ENCODE results near the gene CNOT8. TPM values are rescaled to one million over a fixed set of nuclear protein-coding genes. Genes with fewer than 3 reads are reported as not detected.
A peak's percentile ranks its signal among the peaks of the same experiment; 100 is the strongest.

The CNOT8 gene
- 72.3 and 72.7 TPM in 2 replicates for total RNA-seq (2021)
- percentile 89 among the genes with signal in this experiment for Bru-seq, nascent RNA
- BruChase-seq, experiment 1, labeled RNA remaining after a 2-hour chase, result percentile 94 among the genes with signal in this experiment
- BruChase-seq, experiment 2, labeled RNA remaining after a 6-hour chase, result percentile 95 among the genes with signal in this experiment
- long read RNA-seq, transcript CNOT8-204 (8 exons, 2,708 nt), result minor isoform, 8 of 180 reads
- long read RNA-seq, transcript CNOT8-201 (7 exons, 2,528 nt), result major isoform, 114 of 180 reads
- long read RNA-seq, transcript CNOT8-202 (7 exons, 2,604 nt), result minor isoform, 19 of 180 reads
- long read RNA-seq, partial matches to known transcripts, result 6 of 180 reads
- long read RNA-seq, other reads (novel, unspliced or antisense), result 29 of 180 reads

GRCh38 chr5:154858297-154858971 is at the start of gene CNOT8:
Gene CNOT8 (plus strand): TSS chr5:154858627. CDS start chr5:154863279, 4,652 bp downstream.
- CTCF ChIA-PET, result interaction anchor here (0.6 kb wide), 1 partner anchor 47 kb away, joined by 3 read pairs; no protein-coding TSS in a partner anchor
- H3K4me2 ChIP-seq, result peak within 1 kb of the TSS; percentile 93
- peak within 1 kb of the TSS; percentile 88 for H3K4me3 ChIP-seq
- H2AFZ ChIP-seq, result peak within 1 kb of the TSS; percentile 96
- peaks cover 32% of the 10 kb centered on the region for H3F3A ChIP-seq (ENCODE audit: insufficient read depth, low read depth)
- intact Hi-C loops (cut with micrococcal nuclease; ENCODE audit: unreplicated experiment), result loop anchor here (1.0 to 10.0 kb wide), 3 partner anchors 23 to 414 kb away; partner anchors contain the start of genes LARP1 and SAP30L
- H3K9me2 ChIP-seq (ENCODE audit: insufficient read depth), result no peaks in the 10 kb centered on the region
- H3K27ac ChIP-seq, result peak within 1 kb of the TSS; percentile 84
- POLR2A ChIA-PET (ENCODE audit: unreplicated experiment), result interaction anchor here (0.6 to 2.1 kb wide), 5 partner anchors 29 to 251 kb away, joined by 3 to 16 read pairs (median 3); no protein-coding TSS in a partner anchor
- H4K20me1 ChIP-seq (ENCODE audit: insufficient read depth), result peaks cover 26% of the 10 kb centered on the region; the same call in 1 of the 2 replicates
- no peaks in the 10 kb centered on the region for H3K27me3 ChIP-seq (ENCODE audit: insufficient read depth, low read depth)
- peaks cover 9% of the 10 kb centered on the region for H3K36me3 ChIP-seq (ENCODE audit: low read depth)
- peak; percentile 86 to 99 for DNase-seq
- H3K79me2 ChIP-seq (ENCODE audit: low read depth), result peaks cover 50% of the 10 kb centered on the region
- H3K4me1 ChIP-seq (replicated peaks; ENCODE audit: insufficient read depth), result peaks cover 24% of the 10 kb centered on the region
- TF ChIP-seq EZH2 (IDR thresholded peaks at IDR 0.05; ENCODE audit: low read depth), result no peak
- TF ChIP-seq, protein P1, sequence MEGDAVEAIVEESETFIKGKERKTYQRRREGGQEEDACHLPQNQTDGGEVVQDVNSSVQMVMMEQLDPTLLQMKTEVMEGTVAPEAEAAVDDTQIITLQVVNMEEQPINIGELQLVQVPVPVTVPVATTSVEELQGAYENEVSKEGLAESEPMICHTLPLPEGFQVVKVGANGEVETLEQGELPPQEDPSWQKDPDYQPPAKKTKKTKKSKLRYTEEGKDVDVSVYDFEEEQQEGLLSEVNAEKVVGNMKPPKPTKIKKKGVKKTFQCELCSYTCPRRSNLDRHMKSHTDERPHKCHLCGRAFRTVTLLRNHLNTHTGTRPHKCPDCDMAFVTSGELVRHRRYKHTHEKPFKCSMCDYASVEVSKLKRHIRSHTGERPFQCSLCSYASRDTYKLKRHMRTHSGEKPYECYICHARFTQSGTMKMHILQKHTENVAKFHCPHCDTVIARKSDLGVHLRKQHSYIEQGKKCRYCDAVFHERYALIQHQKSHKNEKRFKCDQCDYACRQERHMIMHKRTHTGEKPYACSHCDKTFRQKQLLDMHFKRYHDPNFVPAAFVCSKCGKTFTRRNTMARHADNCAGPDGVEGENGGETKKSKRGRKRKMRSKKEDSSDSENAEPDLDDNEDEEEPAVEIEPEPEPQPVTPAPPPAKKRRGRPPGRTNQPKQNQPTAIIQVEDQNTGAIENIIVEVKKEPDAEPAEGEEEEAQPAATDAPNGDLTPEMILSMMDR (conservative IDR thresholded peaks at IDR 0.05), result no peak
- BruUV-seq (replicated peaks), result no TSS peak
- H3K9me3 ChIP-seq (ENCODE audit: insufficient read depth, low read depth), result no peaks in the 10 kb centered on the region

- ChIA-PET CTCF (no interaction called here), POLR2A (ENCODE audit: unreplicated experiment) (no interaction called here)
- TF ChIP-seq, protein P1 (conservative IDR thresholded peaks at IDR 0.05), result no peak
- no peak for TF ChIP-seq EZH2 (IDR thresholded peaks at IDR 0.05; ENCODE audit: low read depth)
- Histone ChIP-seq H3K27me3 (ENCODE audit: insufficient read depth, low read depth) (no peaks in the 10 kb centered on the region), H4K20me1 (ENCODE audit: insufficient read depth) (peaks cover 47% of the 10 kb centered on the region), H3K4me2 (no peak overlapping the region), H3F3A (ENCODE audit: insufficient read depth, low read depth) (peaks cover 62% of the 10 kb centered on the region; the same call in 1 of the 2 replicates), H2AFZ (no peak overlapping the region), H3K9me3 (ENCODE audit: insufficient read depth, low read depth) (no peaks in the 10 kb centered on the region), H3K27ac (no peak overlapping the region), H3K36me3 (ENCODE audit: low read depth) (peaks cover 65% of the 10 kb centered on the region), H3K4me3 (no peak overlapping the region), H3K9me2 (ENCODE audit: insufficient read depth) (no peaks in the 10 kb centered on the region), H3K4me1 (replicated peaks; ENCODE audit: insufficient read depth) (peaks cover 2% of the 10 kb centered on the region; the same call in 1 of the 2 replicates), H3K79me2 (ENCODE audit: low read depth) (0 out of 2 replicates have a peak, but pooled peaks cover 2% of the 10 kb centered on the region)
- no TSS peak for BruUV-seq (replicated peaks)
- no peak for DNase-seq
- intact Hi-C loops (cut with micrococcal nuclease; ENCODE audit: unreplicated experiment), result loop anchor here (10.0 kb wide), 1 partner anchor 836 kb away; no protein-coding TSS in a partner anchor
These were observed 47.2 kb upstream of the CNOT8 start for GRCh38 chr5:154811239-154811638.
